ENCODE results near the gene NRG2. TPM values are rescaled to one million over a fixed set of nuclear protein-coding genes. Genes with fewer than 3 reads are reported as not detected.

The NRG2 gene
- polyA plus RNA-seq, 3 donors: 0.01 TPM; not detected in 2

GRCh38 chr5:139971202-139971725, 71.8 kb downstream of the NRG2 start:
- H3K27me3 ChIP-seq (ENCODE audit: control insufficient read depth in 2 of 2, insufficient read depth in 2 of 2, low read length in 2 of 2): peaks cover 5 to 12% of the 10 kb centered on the region in 2 donors
- H3K27me3 Mint-ChIP-seq (ENCODE audit: low read depth in 3 of 3): peaks cover 10 to 35% (median 19%) of the 10 kb centered on the region in 3 donors

GRCh38 chr5:139969318-139969717, 73.8 kb downstream of the NRG2 start:
- Histone ChIP-seq H3K4me2 (replicated peaks; ENCODE audit: extremely low read depth, low read length, poor library complexity, severe bottlenecking) (no peak overlapping the region), H3K9me3 (replicated peaks in 1 of 2; ENCODE audit: control insufficient read depth in 1 of 2, insufficient read depth in 1 of 2, low read length in 2 of 2) (no peaks in the 10 kb centered on the region), H3K4me1 (ENCODE audit: control insufficient read depth in 1 of 2, insufficient read depth in 2 of 2, low read length in 2 of 2) (no peaks in the 10 kb centered on the region), H3K27ac (ENCODE audit: low read depth in 1 of 2, low read length in 2 of 2) (no peak overlapping the region), H3K27me3 (ENCODE audit: control insufficient read depth in 2 of 2, insufficient read depth in 2 of 2, low read length in 2 of 2) (peaks cover 5 to 7% of the 10 kb centered on the region in 2 donors), H3K79me2 (ENCODE audit: insufficient read depth, low read length) (no peaks in the 10 kb centered on the region), H3K36me3 (replicated peaks in 1 of 2; ENCODE audit: control insufficient read depth in 1 of 2, insufficient read depth in 2 of 2, low read length in 2 of 2) (no peaks in the 10 kb centered on the region), H3K4me3 (replicated peaks in 1 of 3; ENCODE audit: low read depth in 2 of 3, low read length in 3 of 3) (no peak overlapping the region), H4K20me1 (ENCODE audit: insufficient read depth, low read length) (no peaks in the 10 kb centered on the region), H2AFZ (ENCODE audit: insufficient read depth, low read depth, low read length, poor library complexity, severe bottlenecking) (no peak overlapping the region), H3K9ac (ENCODE audit: insufficient read depth, low read length, poor library complexity, severe bottlenecking) (no peak overlapping the region)
- TF ChIP-seq CTCF (IDR thresholded peaks at IDR 0.05): no peak
- Mint-ChIP-seq H3K9me3 (no peaks in the 10 kb centered on the region), H3K4me3 (no peak overlapping the region), H3K27ac (no peak overlapping the region), H3K36me3 (no peaks in the 10 kb centered on the region), H3K4me1 (peaks cover 4% of the 10 kb centered on the region), H3K27me3 (ENCODE audit: low read depth in 3 of 3) (peaks cover 12 to 31% (median 17%) of the 10 kb centered on the region in 3 donors)
- 100% methylated on average over 1 of the region's 2 CpGs for WGBS (ENCODE audit: insufficient coverage)
- no peak for DNase-seq
- intact Hi-C loops (cut with micrococcal nuclease): loop anchor here (2.0 to 5.0 kb wide), 3 partner anchors 181 to 337 kb away; no protein-coding TSS in a partner anchor

More at GRCh38 chr5:139971202-139971725, 71.8 kb downstream of the NRG2 start:
- H3K9me3 ChIP-seq (replicated peaks in 1 of 2; ENCODE audit: control insufficient read depth in 1 of 2, insufficient read depth in 1 of 2, low read length in 2 of 2): no peaks in the 10 kb centered on the region
- TF ChIP-seq CTCF (IDR thresholded peaks at IDR 0.05): no peak
- Mint-ChIP-seq H3K4me1 (peaks cover 4% of the 10 kb centered on the region), H3K4me3 (peak overlapping the region in 1 of 2 donors; percentile 16), H3K27ac (no peak overlapping the region), H3K36me3 (no peaks in the 10 kb centered on the region), H3K9me3 (no peaks in the 10 kb centered on the region)
- H2AFZ ChIP-seq (ENCODE audit: insufficient read depth, low read depth, low read length, poor library complexity, severe bottlenecking): no peak overlapping the region
- no peak for DNase-seq
- intact Hi-C loops (cut with micrococcal nuclease): no loop called here
- H3K4me1 ChIP-seq (ENCODE audit: control insufficient read depth in 1 of 2, insufficient read depth in 2 of 2, low read length in 2 of 2): no peaks in the 10 kb centered on the region
- H4K20me1 ChIP-seq (ENCODE audit: insufficient read depth, low read length): no peaks in the 10 kb centered on the region
- no peak overlapping the region for H3K27ac ChIP-seq (ENCODE audit: low read depth in 1 of 2, low read length in 2 of 2)
- 86% methylated on average over 1 of the region's 4 CpGs for WGBS (ENCODE audit: insufficient coverage)
- no peak overlapping the region for H3K4me3 ChIP-seq (replicated peaks in 1 of 3; ENCODE audit: low read depth in 2 of 3, low read length in 3 of 3)
- H3K79me2 ChIP-seq (ENCODE audit: insufficient read depth, low read length): no peaks in the 10 kb centered on the region
- no peak overlapping the region for H3K9ac ChIP-seq (ENCODE audit: insufficient read depth, low read length, poor library complexity, severe bottlenecking)
- H3K4me2 ChIP-seq (replicated peaks; ENCODE audit: extremely low read depth, low read length, poor library complexity, severe bottlenecking): no peak overlapping the region
- H3K36me3 ChIP-seq (replicated peaks in 1 of 2; ENCODE audit: control insufficient read depth in 1 of 2, insufficient read depth in 2 of 2, low read length in 2 of 2): no peaks in the 10 kb centered on the region
